ENCODE data around the gene MYL10. TPM values are rescaled to one million over a fixed set of nuclear protein-coding genes. Genes with fewer than 3 reads are reported as not detected.

MYL10 gene
- total RNA-seq, 1 donor from 2014 or later = not detected

- no peaks in the 10 kb centered on the region for H3K4me1 ChIP-seq
- no peak overlapping the region for H3K27ac ChIP-seq
- intact Hi-C loops (cut with DNase I) = no loop called here
- no peaks in the 10 kb centered on the region for H3K9me3 ChIP-seq
- H3K27me3 ChIP-seq = no peaks in the 10 kb centered on the region
- H3K36me3 ChIP-seq = no peaks in the 10 kb centered on the region
- TF ChIP-seq POLR2A (IDR thresholded peaks at IDR 0.05) = no peak
- TF ChIP-seq POLR2AphosphoS5 (IDR thresholded peaks at IDR 0.05; ENCODE audit: insufficient read depth in 1 of 2, low read depth in 1 of 2) = no peak
- no peak for DNase-seq (ENCODE audit: extremely low spot score in 2 of 2)
- H3K4me3 ChIP-seq = no peak overlapping the region
Observed at GRCh38 chr7:101626069-101626671, 2.9 kb downstream of the MYL10 start.

- H3K27ac ChIP-seq = no peak overlapping the region
- intact Hi-C loops (cut with DNase I) = no loop called here
- H3K4me1 ChIP-seq = no peaks in the 10 kb centered on the region
- DNase-seq (ENCODE audit: extremely low spot score in 2 of 2) = no peak
- H3K9me3 ChIP-seq = no peaks in the 10 kb centered on the region
- H3K27me3 ChIP-seq = no peaks in the 10 kb centered on the region
- TF ChIP-seq POLR2A (IDR thresholded peaks at IDR 0.05) (no peak), CTCF (IDR thresholded peaks at IDR 0.05) (no peak), POLR2AphosphoS5 (IDR thresholded peaks at IDR 0.05; ENCODE audit: insufficient read depth in 1 of 2, low read depth in 1 of 2) (no peak)
- H3K36me3 ChIP-seq = no peaks in the 10 kb centered on the region
- H3K4me3 ChIP-seq = no peak overlapping the region
Observed at GRCh38 chr7:101625031-101625791, 3.9 kb downstream of the MYL10 start.

- H3K27me3 ChIP-seq = no peaks in the 10 kb centered on the region
- H3K27ac ChIP-seq = no peak overlapping the region
- H3K36me3 ChIP-seq = no peaks in the 10 kb centered on the region
- DNase-seq (ENCODE audit: extremely low spot score in 2 of 2) = no peak
- no peaks in the 10 kb centered on the region for H3K4me1 ChIP-seq
- intact Hi-C loops (cut with DNase I) = no loop called here
- no peaks in the 10 kb centered on the region for H3K9me3 ChIP-seq
- H3K4me3 ChIP-seq = no peak overlapping the region
- TF ChIP-seq POLR2AphosphoS5 (IDR thresholded peaks at IDR 0.05; ENCODE audit: insufficient read depth in 1 of 2, low read depth in 1 of 2) (no peak), CTCF (IDR thresholded peaks at IDR 0.05) (no peak), POLR2A (IDR thresholded peaks at IDR 0.05) (no peak)
Observed at GRCh38 chr7:101624246-101625001, 4.7 kb downstream of the MYL10 start.

- Histone ChIP-seq H3K4me3 (no peak overlapping the region), H3K27me3 (no peaks in the 10 kb centered on the region), H3K27ac (no peak overlapping the region), H3K9me3 (no peaks in the 10 kb centered on the region), H3K36me3 (no peaks in the 10 kb centered on the region), H3K4me1 (peaks cover 14% of the 10 kb centered on the region)
- intact Hi-C loops (cut with DNase I) = no loop called here
- no peak for TF ChIP-seq POLR2AphosphoS5 (IDR thresholded peaks at IDR 0.05; ENCODE audit: insufficient read depth in 1 of 2, low read depth in 1 of 2)
- TF ChIP-seq CTCF (IDR thresholded peaks at IDR 0.05) = no peak
- TF ChIP-seq POLR2A (IDR thresholded peaks at IDR 0.05) = no peak
- no peak for DNase-seq (ENCODE audit: extremely low spot score in 2 of 2)
Observed at GRCh38 chr7:101622609-101623173, 6.4 kb downstream of the MYL10 start.

- H3K4me1 ChIP-seq = peaks cover 14% of the 10 kb centered on the region
- intact Hi-C loops (cut with DNase I) = no loop called here
- H3K9me3 ChIP-seq = no peaks in the 10 kb centered on the region
- no peak for DNase-seq (ENCODE audit: extremely low spot score in 2 of 2)
- H3K27ac ChIP-seq = no peak overlapping the region
- no peak overlapping the region for H3K4me3 ChIP-seq
- H3K36me3 ChIP-seq = no peaks in the 10 kb centered on the region
- H3K27me3 ChIP-seq = no peaks in the 10 kb centered on the region
- no peak for TF ChIP-seq CTCF (IDR thresholded peaks at IDR 0.05)
- no peak for TF ChIP-seq POLR2AphosphoS5 (IDR thresholded peaks at IDR 0.05; ENCODE audit: insufficient read depth in 1 of 2, low read depth in 1 of 2)
- no peak for TF ChIP-seq POLR2A (IDR thresholded peaks at IDR 0.05)
Observed at GRCh38 chr7:101620991-101621390, 8.1 kb downstream of the MYL10 start.
